NCI-H345 treated with DMSO at 0.1 percent for 48 hours (cell line): ENCODE data around the gene SLC6A3.
A peak's percentile ranks its signal among the peaks of the same experiment; 100 is the strongest.
"Not testable (repeated sequence)": the region's sequence is repeated elsewhere in the genome, so short reads cannot be mapped to it uniquely, and the experiment has no call there.

Experiments used
- DNase-seq: peaks from one replicate; lab custom pipeline; 2025; ENCODE audit not compliant: unreplicated experiment; lab: John Stamatoyannopoulos, UW

The SLC6A3 gene

GRCh38 chr5:1478271-1479035 is 33.2 kb upstream of the SLC6A3 start:
- no peak for DNase-seq

GRCh38 chr5:1477341-1477740 is 32.1 kb upstream of the SLC6A3 start:
- DNase-seq: no peak

- no peak for DNase-seq
These were observed 31.7 kb upstream of the SLC6A3 start for GRCh38 chr5:1476967-1477310.

GRCh38 chr5:1476181-1476966 is 31.1 kb upstream of the SLC6A3 start:
- no peak for DNase-seq

GRCh38 chr5:1475544-1475900 is 30.3 kb upstream of the SLC6A3 start:
- not testable (repeated sequence) for DNase-seq

- no peak for DNase-seq
These were observed 29.8 kb upstream of the SLC6A3 start for GRCh38 chr5:1474866-1475543.

- no peak for DNase-seq
These were observed 29.1 kb upstream of the SLC6A3 start for GRCh38 chr5:1474183-1474839.

GRCh38 chr5:1473746-1474145 is 28.5 kb upstream of the SLC6A3 start:
- DNase-seq: no peak

- DNase-seq: no peak
These were observed 27.9 kb upstream of the SLC6A3 start for GRCh38 chr5:1472964-1473628.

GRCh38 chr5:1471997-1472963 is 27.0 kb upstream of the SLC6A3 start:
- DNase-seq: no peak

GRCh38 chr5:1471240-1471853 is 26.1 kb upstream of the SLC6A3 start:
- no peak for DNase-seq

GRCh38 chr5:1470762-1471211 is 25.5 kb upstream of the SLC6A3 start:
- DNase-seq: no peak

- DNase-seq: no peak
These were observed 23.6 kb upstream of the SLC6A3 start for GRCh38 chr5:1468629-1469527.

- peak; percentile 24 for DNase-seq
These were observed 23.0 kb upstream of the SLC6A3 start for GRCh38 chr5:1468247-1468612.

GRCh38 chr5:1467341-1468246 is 22.4 kb upstream of the SLC6A3 start:
- no peak for DNase-seq

- no peak for DNase-seq
These were observed 21.5 kb upstream of the SLC6A3 start for GRCh38 chr5:1466631-1467265.

GRCh38 chr5:1465966-1466471 is 20.8 kb upstream of the SLC6A3 start:
- DNase-seq: no peak
